A549 (cell line): ENCODE measurements around the gene EVA1C. TPM values are rescaled to one million over a fixed set of nuclear protein-coding genes. Genes with fewer than 3 reads are reported as not detected.
A peak's percentile ranks its signal among the peaks of the same experiment; 100 is the strongest.

Experiments used
- ATAC-seq, 2 experiments: fragments of 200-7000 bp in 1 of 2; fragments of >200 bp in 1 of 2; cut with Nextera tagmentation in 1 of 2; cut with Tn5 transposase in 1 of 2; 3 replicates each; pipeline versions ENCODE4 v1.8.0 to v1.9.1; 2018 to 2020; ENCODE audit warnings: mild to moderate bottlenecking in 1 of 2, moderate library complexity in 1 of 2
- CTCF ChIA-PET: fragments of 300-600 bp; sonication (Branson Sonifier 250); formaldehyde crosslinking; extraction: SDS; loops from one replicate; lab custom pipeline; 2021; ENCODE audit warnings: antibody characterized with exemption, inconsistent platforms; lab: Yijun Ruan, JAX
- POLR2A ChIA-PET: fragments of 350-600 bp; formaldehyde crosslinking; extraction: SDS; loops from one replicate; lab custom pipeline; 2021; ENCODE audit warnings: antibody characterized with exemption, inconsistent platforms; lab: Yijun Ruan, JAX
- DNase-seq, 2 experiments: peaks; one replicate each; pipeline versions ENCODE4 v3.0.0 to v3.0.0-alpha.2; 2011 to 2016; ENCODE audit warnings: low read depth in 1 of 2, low spot score in 1 of 2
- FAIRE-seq: peaks from 2 replicates; lab custom pipeline; 2011; peaks lifted over from hg19 to GRCh38; lab: Jason Lieb, UNC
- H3K27ac ChIP-seq, 2 experiments: fragments of >200 bp; sonication (Bioruptor Twin); formaldehyde crosslinking; 3 replicates each; pipeline ENCODE4 v1.5.1; 2016 to 2017
- H3K4me1 ChIP-seq: fragments of >200 bp; sonication (Bioruptor Twin); formaldehyde crosslinking; 3 replicates; pipeline ENCODE4 v1.6.1; 2016
- H3K4me2 ChIP-seq: fragments of >200 bp; sonication (Bioruptor Twin); formaldehyde crosslinking; 3 replicates; pipeline ENCODE4 v1.6.1; 2016
- H3K4me3 ChIP-seq: fragments of >200 bp; sonication (Bioruptor Twin); formaldehyde crosslinking; 3 replicates; pipeline ENCODE4 v1.5.1; 2016
- H3K9me3 ChIP-seq: fragments of >200 bp; sonication (Bioruptor Twin); formaldehyde crosslinking; 3 replicates; pipeline ENCODE4 v1.6.1; 2016
- CBX2 ChIP-seq: fragments of 200-600 bp; sonication (generic); IDR thresholded peaks from 2 replicates; pipeline ENCODE4 v1.6.1; 2016; ENCODE audit warnings: low read depth, mild to moderate bottlenecking, borderline replicate concordance
- CBX8 ChIP-seq: fragments of 200-600 bp; sonication (generic); IDR thresholded peaks from 2 replicates; pipeline ENCODE4 v1.6.1; 2016
- CHD2 ChIP-seq: fragments of 150-350 bp; IDR thresholded peaks from 2 replicates; pipeline ENCODE4 v1.6.1; 2014; ENCODE audit warnings: low read length; ENCODE audit not compliant: partially characterized antibody
- EHF ChIP-seq: fragments of 250-450 bp; sonication (Bioruptor Pico); IDR thresholded peaks from 2 replicates; pipeline ENCODE4 v1.5.0; 2020; ENCODE audit warnings: mild to moderate bottlenecking
- EHMT2 ChIP-seq: fragments of 200-600 bp; sonication (generic); IDR thresholded peaks from 2 replicates; pipeline ENCODE4 v1.6.1; 2016; ENCODE audit warnings: antibody characterized with exemption, low read depth, mild to moderate bottlenecking, moderate library complexity
- ESRRA ChIP-seq: fragments of 150-350 bp; IDR thresholded peaks from 2 replicates; pipeline ENCODE4 v1.6.1; 2014; ENCODE audit warnings: mild to moderate bottlenecking, low read length, borderline replicate concordance
- FOXS1 ChIP-seq: fragments of 250-450 bp; sonication (Bioruptor Pico); IDR thresholded peaks from 2 replicates; pipeline ENCODE4 v1.5.0; 2020; ENCODE audit warnings: mild to moderate bottlenecking, moderate library complexity
- GATA3 ChIP-seq: IDR thresholded peaks from 2 replicates; pipeline ENCODE4 v1.6.1; 2012; ENCODE audit warnings: borderline replicate concordance
- HEYL ChIP-seq: fragments of 250-450 bp; sonication (Bioruptor Pico); IDR thresholded peaks from 2 replicates; pipeline ENCODE4 v1.8.0; 2021; ENCODE audit warnings: mild to moderate bottlenecking, moderate library complexity
- HOXB13 ChIP-seq: fragments of 250-450 bp; sonication (Bioruptor Pico); IDR thresholded peaks from 2 replicates; pipeline ENCODE4 v1.5.0; 2020; ENCODE audit warnings: low read depth, mild to moderate bottlenecking, moderate library complexity
- JUN ChIP-seq, 2 experiments: fragments of >200 bp; sonication (Bioruptor Twin); formaldehyde crosslinking; IDR thresholded peaks; 2 replicates in 1 of 2; 3 replicates in 1 of 2; pipeline ENCODE4 v1.6.1; 2016 to 2017
- KDM1A ChIP-seq: fragments of 200-600 bp; sonication (generic); IDR thresholded peaks from 2 replicates; pipeline ENCODE4 v1.6.1; 2016; ENCODE audit warnings: low read depth, mild to moderate bottlenecking
- KDM5A ChIP-seq: fragments of 200-600 bp; sonication (generic); IDR thresholded peaks from 2 replicates; pipeline ENCODE4 v1.6.1; 2016; ENCODE audit warnings: antibody characterized with exemption, mild to moderate bottlenecking
- MAFK ChIP-seq: fragments of 450-650 bp; IDR thresholded peaks from 2 replicates; pipeline ENCODE4 v1.6.1; 2014; ENCODE audit not compliant: partially characterized antibody
- MYC ChIP-seq: IDR thresholded peaks from 2 replicates; pipeline ENCODE4 v1.6.1; 2012; ENCODE audit warnings: mild to moderate bottlenecking, inconsistent platforms, low read length, improper control_type of control experiment, borderline replicate concordance
- PHF8 ChIP-seq: fragments of 200-600 bp; sonication (generic); IDR thresholded peaks from 2 replicates; pipeline ENCODE4 v1.6.1; 2016; ENCODE audit warnings: low read depth, mild to moderate bottlenecking, antibody characterized with exemption, moderate library complexity, borderline replicate concordance
- POLR2A ChIP-seq: IDR thresholded peaks from 2 replicates; pipeline ENCODE4 v1.6.1; 2012; ENCODE audit warnings: mild to moderate bottlenecking, low read length
- RAD21 ChIP-seq, 2 experiments: fragments of >200 bp in 1 of 2; sonication (Bioruptor Twin) in 1 of 2; formaldehyde crosslinking in 1 of 2; IDR thresholded peaks in 1 of 2; conservative IDR thresholded peaks in 1 of 2; 2 replicates in 1 of 2; 3 replicates in 1 of 2; pipeline ENCODE4 v1.6.1; 2012 to 2018; ENCODE audit warnings: inconsistent platforms in 1 of 2
- RARB ChIP-seq: fragments of 250-450 bp; sonication (Bioruptor Pico); IDR thresholded peaks from 2 replicates; pipeline ENCODE4 v1.8.0; 2021; ENCODE audit warnings: mild to moderate bottlenecking, moderate library complexity
- RCOR1 ChIP-seq: fragments of 150-350 bp; IDR thresholded peaks from 2 replicates; pipeline ENCODE4 v1.6.1; 2014; ENCODE audit warnings: antibody characterized with exemption, low read length, low read depth
- SMC3 ChIP-seq: fragments of >200 bp; sonication (Bioruptor Twin); formaldehyde crosslinking; IDR thresholded peaks from 3 replicates; pipeline ENCODE4 v1.6.1; 2018; ENCODE audit warnings: inconsistent platforms
- SREBF2 ChIP-seq: fragments of 450-650 bp; IDR thresholded peaks from 2 replicates; pipeline ENCODE4 v1.6.1; 2014; ENCODE audit warnings: mild to moderate bottlenecking, moderate library complexity
- ZC3H11A ChIP-seq: fragments of 450-650 bp; IDR thresholded peaks from 2 replicates; pipeline ENCODE4 v1.6.1; 2014; ENCODE audit warnings: antibody characterized with exemption, mild to moderate bottlenecking
- ZSCAN20 ChIP-seq: fragments of 250-450 bp; sonication (Bioruptor Pico); IDR thresholded peaks from 2 replicates; pipeline ENCODE4 v1.8.0; 2022; ENCODE audit warnings: mild to moderate bottlenecking, moderate library complexity
- WGBS: methylation state at CpG from one replicate; pipeline ENCODE4 v1.1.6; 2017; ENCODE audit errors: missing lambda C conversion rate; 5-methylcytosine and 5-hydroxymethylcytosine counted together
- polyA plus RNA-seq, 4 experiments: library from polyadenylated mRNA; depleted of rRNA in 3 of 4; stranded (reverse); fragments of >200 nt; fragmentation: RNase III in 1 of 4; extraction: RNeasy Plus Mini Kit Qiagen cat#74134 plus additional on column Dnase treatment in 1 of 4; gene quantifications; 2 replicates in 3 of 4; 3 replicates in 1 of 4; pipeline ENCODE4 v1.2.3, GENCODE V29; 2011 to 2017
- TF ChIP-seq, protein P1 (sequence below): fragments of 250-450 bp; sonication (Bioruptor Pico); IDR thresholded peaks from 2 replicates; pipeline ENCODE4 v1.5.0; 2021; ENCODE audit warnings: mild to moderate bottlenecking, moderate library complexity, borderline replicate concordance
- TF ChIP-seq, protein P2 (sequence below): fragments of 450-650 bp; IDR thresholded peaks from 2 replicates; pipeline ENCODE4 v1.6.1; 2014; ENCODE audit warnings: antibody characterized with exemption
- TF ChIP-seq, protein P3 (sequence below): IDR thresholded peaks from 2 replicates; pipeline ENCODE4 v1.6.1; 2012; ENCODE audit warnings: low read depth, borderline replicate concordance
- TF ChIP-seq, protein P4 (sequence below): IDR thresholded peaks from 2 replicates; pipeline ENCODE4 v1.6.1; 2012
- TF ChIP-seq, protein P5 (sequence below): fragments of >200 bp; sonication (Bioruptor Twin); formaldehyde crosslinking; IDR thresholded peaks from 3 replicates; pipeline ENCODE4 v1.5.1; 2016

EVA1C gene
- polyA plus RNA-seq, 2 of the 4 experiments (the other 2 are of a cell fraction): 41.1 to 48.0 TPM

DNA sequence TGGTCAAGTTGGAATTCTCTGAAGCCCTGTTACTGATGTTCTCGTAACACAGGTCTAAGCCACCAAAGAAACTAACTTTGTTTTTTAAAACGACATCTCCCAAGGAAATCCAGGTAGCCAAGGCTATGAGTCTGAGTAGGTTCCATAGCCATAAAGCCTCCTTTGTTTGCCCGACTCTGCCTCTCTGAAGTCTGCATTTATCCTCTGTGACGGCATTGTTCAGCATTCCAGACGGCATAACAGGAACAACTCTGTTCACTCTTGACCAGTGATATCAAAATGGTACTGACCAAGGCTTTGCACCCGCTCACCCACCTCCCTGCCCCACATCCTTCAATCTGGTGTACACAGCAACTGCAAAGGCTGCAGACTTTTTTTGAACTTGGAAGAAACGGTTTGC lies 34.5 kb upstream of the EVA1C start (continued):
- TF ChIP-seq MAFK (no peak), POLR2A (no peak), GATA3 (no peak), CBX2 (no peak), FOXS1 (CRISPR knock-in tag) (no peak), PHF8 (no peak), ESRRA (no peak), RAD21 (conservative IDR thresholded peaks at IDR 0.05 in 1 of 2, IDR thresholded peaks at IDR 0.05 in 1 of 2) (no peak)
- TF ChIP-seq, protein P1, sequence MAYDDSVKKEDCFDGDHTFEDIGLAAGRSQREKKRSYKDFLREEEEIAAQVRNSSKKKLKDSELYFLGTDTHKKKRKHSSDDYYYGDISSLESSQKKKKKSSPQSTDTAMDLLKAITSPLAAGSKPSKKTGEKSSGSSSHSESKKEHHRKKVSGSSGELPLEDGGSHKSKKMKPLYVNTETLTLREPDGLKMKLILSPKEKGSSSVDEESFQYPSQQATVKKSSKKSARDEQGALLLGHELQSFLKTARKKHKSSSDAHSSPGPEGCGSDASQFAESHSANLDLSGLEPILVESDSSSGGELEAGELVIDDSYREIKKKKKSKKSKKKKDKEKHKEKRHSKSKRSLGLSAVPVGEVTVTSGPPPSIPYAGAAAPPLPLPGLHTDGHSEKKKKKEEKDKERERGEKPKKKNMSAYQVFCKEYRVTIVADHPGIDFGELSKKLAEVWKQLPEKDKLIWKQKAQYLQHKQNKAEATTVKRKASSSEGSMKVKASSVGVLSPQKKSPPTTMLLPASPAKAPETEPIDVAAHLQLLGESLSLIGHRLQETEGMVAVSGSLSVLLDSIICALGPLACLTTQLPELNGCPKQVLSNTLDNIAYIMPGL (CRISPR knock-in tag): no peak

DNA sequence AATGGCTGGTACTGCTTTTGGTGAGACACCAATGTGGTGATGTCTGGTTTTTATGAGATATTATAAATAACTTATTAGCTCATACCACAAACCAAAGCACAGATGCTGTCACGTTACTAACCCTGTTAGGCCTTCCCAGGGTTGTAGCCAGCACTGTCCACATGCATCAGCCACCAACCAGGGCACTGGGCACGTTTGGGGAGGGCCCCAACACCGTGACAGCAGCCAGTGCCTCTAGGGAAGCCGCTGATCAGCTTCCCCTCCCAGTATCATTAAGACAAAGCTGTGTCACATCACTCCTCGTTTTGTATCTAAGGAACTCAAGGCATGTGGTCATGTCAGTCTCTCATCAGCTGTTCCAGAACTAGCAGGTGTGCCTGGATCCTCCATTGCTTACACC lies 33.5 kb upstream of the EVA1C start:
- H3K4me1 ChIP-seq: peaks cover 42% of the 10 kb centered on the region
- TF ChIP-seq EHMT2 (no peak), SMC3 (no peak), HEYL (CRISPR knock-in tag) (no peak), KDM5A (no peak), SREBF2 (no peak), CBX8 (no peak), MYC (no peak), ZC3H11A (no peak), CHD2 (no peak), RARB (CRISPR knock-in tag) (no peak), EHF (CRISPR knock-in tag) (no peak), ZSCAN20 (CRISPR knock-in tag) (no peak)
- TF ChIP-seq, protein P2, sequence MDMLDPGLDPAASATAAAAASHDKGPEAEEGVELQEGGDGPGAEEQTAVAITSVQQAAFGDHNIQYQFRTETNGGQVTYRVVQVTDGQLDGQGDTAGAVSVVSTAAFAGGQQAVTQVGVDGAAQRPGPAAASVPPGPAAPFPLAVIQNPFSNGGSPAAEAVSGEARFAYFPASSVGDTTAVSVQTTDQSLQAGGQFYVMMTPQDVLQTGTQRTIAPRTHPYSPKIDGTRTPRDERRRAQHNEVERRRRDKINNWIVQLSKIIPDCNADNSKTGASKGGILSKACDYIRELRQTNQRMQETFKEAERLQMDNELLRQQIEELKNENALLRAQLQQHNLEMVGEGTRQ: no peak
- TF ChIP-seq, protein P3, sequence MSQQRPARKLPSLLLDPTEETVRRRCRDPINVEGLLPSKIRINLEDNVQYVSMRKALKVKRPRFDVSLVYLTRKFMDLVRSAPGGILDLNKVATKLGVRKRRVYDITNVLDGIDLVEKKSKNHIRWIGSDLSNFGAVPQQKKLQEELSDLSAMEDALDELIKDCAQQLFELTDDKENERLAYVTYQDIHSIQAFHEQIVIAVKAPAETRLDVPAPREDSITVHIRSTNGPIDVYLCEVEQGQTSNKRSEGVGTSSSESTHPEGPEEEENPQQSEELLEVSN: no peak
- TF ChIP-seq, protein P4, sequence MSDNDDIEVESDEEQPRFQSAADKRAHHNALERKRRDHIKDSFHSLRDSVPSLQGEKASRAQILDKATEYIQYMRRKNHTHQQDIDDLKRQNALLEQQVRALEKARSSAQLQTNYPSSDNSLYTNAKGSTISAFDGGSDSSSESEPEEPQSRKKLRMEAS: no peak
- TF ChIP-seq, all 56 proteins: peak for 0
- H3K4me2 ChIP-seq: no peak overlapping the region
- no peaks in the 10 kb centered on the region for H3K9me3 ChIP-seq
- H3K27ac ChIP-seq: 0 out of 6 replicates have a peak overlapping the region, but pooled peaks of 1 of the 2 experiments have one; percentile 27
- no peak for ATAC-seq
- H3K4me3 ChIP-seq: no peak overlapping the region
- no peak for FAIRE-seq
- CTCF ChIA-PET: no interaction called here
- no peak for DNase-seq
- WGBS: 89% methylated on average over 5 of the region's 5 CpGs
- POLR2A ChIA-PET: no interaction called here

DNA sequence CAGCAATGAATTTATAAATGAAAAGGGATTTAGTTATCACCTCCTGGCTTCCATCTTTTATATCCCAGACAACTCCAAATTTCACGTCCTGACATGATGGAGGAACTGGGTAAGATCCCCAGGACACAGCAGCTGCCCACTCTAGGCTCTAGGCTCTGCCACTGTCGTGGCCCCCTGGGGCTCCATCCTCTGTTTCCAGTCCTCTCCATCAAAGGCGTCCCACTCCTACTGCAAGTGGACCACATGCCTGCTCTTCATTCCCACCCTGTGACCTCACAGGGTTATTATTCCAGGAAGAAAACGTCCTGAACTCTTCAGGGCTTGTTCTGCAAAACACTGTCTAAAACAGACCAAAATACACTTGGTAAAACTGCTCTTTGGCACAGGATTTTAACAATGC lies 31.6 kb upstream of the EVA1C start:
- ATAC-seq (no peak), DNase-seq (no peak), FAIRE-seq (no peak)
- ChIA-PET POLR2A (no interaction called here), CTCF (interaction anchor here (1.0 kb wide), 1 partner anchor 190 kb away, joined by 3 read pairs; no protein-coding TSS in a partner anchor)
- Histone ChIP-seq H3K4me1 (peaks cover 56% of the 10 kb centered on the region), H3K4me2 (0 out of 3 replicates have a peak overlapping the region, but pooled peaks have one; percentile 71), H3K9me3 (no peaks in the 10 kb centered on the region), H3K27ac (peak overlapping the region; percentile 64 to 76; a peak in 5 of 6 replicates), H3K4me3 (no peak overlapping the region)
- 75% methylated on average over 4 of the region's 4 CpGs for WGBS
- TF ChIP-seq RCOR1 (no peak), RAD21 (conservative IDR thresholded peaks at IDR 0.05 in 1 of 2, IDR thresholded peaks at IDR 0.05 in 1 of 2) (no peak), JUN (IDR thresholded peaks at IDR 0.05) (no peak), EHF (CRISPR knock-in tag) (no peak), KDM1A (no peak), HOXB13 (CRISPR knock-in tag) (no peak)
- TF ChIP-seq, protein P1 (CRISPR knock-in tag): no peak
- TF ChIP-seq, protein P5, sequence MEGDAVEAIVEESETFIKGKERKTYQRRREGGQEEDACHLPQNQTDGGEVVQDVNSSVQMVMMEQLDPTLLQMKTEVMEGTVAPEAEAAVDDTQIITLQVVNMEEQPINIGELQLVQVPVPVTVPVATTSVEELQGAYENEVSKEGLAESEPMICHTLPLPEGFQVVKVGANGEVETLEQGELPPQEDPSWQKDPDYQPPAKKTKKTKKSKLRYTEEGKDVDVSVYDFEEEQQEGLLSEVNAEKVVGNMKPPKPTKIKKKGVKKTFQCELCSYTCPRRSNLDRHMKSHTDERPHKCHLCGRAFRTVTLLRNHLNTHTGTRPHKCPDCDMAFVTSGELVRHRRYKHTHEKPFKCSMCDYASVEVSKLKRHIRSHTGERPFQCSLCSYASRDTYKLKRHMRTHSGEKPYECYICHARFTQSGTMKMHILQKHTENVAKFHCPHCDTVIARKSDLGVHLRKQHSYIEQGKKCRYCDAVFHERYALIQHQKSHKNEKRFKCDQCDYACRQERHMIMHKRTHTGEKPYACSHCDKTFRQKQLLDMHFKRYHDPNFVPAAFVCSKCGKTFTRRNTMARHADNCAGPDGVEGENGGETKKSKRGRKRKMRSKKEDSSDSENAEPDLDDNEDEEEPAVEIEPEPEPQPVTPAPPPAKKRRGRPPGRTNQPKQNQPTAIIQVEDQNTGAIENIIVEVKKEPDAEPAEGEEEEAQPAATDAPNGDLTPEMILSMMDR: no peak
